ENCODE results near the gene JAKMIP2. TPM values are rescaled to one million over a fixed set of nuclear protein-coding genes. Genes with fewer than 3 reads are reported as not detected.

The JAKMIP2 gene
- total RNA-seq, 4 donors from 2014 or later = 0.20 TPM; not detected in 3

DNA sequence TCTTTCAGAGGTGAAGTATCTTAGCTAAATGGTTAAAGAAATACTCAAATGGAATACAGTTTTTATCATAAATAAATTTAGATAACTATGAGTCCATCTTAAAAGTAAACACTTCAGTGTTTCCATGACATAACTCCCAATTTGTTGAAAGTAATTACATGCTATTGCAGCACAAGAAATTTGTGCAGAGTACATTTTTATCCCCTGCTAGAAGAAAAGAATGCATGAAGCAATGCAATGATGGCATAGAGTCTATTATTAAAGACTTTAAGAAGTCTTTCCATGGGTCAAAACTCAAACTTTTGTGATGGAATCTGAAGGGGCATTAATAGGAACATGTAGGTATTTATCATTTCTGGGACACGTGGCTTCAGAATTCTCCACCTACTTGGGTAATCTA, 166.1 kb downstream of the JAKMIP2 start:
- Histone ChIP-seq H3K27me3 (no peaks in the 10 kb centered on the region), H3K27ac (no peak overlapping the region), H3K4me1 (no peaks in the 10 kb centered on the region), H3K9me3 (no peaks in the 10 kb centered on the region), H3K36me3 (no peaks in the 10 kb centered on the region), H3K4me3 (no peak overlapping the region)
- TF ChIP-seq CTCF (IDR thresholded peaks at IDR 0.05 in 4 of 5, conservative IDR thresholded peaks at IDR 0.05 in 1 of 5) (no peak), POLR2A (IDR thresholded peaks at IDR 0.05) (no peak)
- intact Hi-C loops (cut with DNase I; ENCODE audit: low total_unique reads) = no loop called here
- DNase-seq = no peak
- in situ Hi-C loops (cut with MboI; ENCODE audit: low sequenced_read_pairs in 4 of 4) = no loop called here
- ATAC-seq = no peak

DNA sequence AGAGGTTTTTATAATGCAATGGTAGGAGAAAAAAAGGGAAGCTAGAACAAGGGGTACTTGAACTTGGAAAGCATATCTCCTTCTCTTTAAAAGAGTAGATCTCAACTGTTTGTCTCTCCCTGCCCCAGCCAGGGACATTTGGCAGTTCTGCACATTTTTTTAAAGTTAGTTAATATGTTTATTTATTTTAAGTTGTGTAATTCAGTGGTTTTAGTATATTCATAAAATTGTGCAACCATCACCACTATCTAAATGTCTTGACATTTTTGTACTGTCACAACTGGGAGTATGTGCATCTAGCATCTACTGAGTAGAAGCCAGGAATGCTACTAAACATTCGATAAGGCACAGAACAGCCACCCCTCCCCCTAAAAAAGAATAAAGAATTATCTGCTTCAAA, 169.2 kb downstream of the JAKMIP2 start:
- Histone ChIP-seq H3K4me3 (no peak overlapping the region), H3K36me3 (no peaks in the 10 kb centered on the region), H3K27ac (no peak overlapping the region), H3K9me3 (no peaks in the 10 kb centered on the region), H3K4me1 (no peaks in the 10 kb centered on the region), H3K27me3 (no peaks in the 10 kb centered on the region)
- TF ChIP-seq POLR2A (IDR thresholded peaks at IDR 0.05) (no peak), CTCF (IDR thresholded peaks at IDR 0.05 in 4 of 5, conservative IDR thresholded peaks at IDR 0.05 in 1 of 5) (no peak)
- intact Hi-C loops (cut with DNase I; ENCODE audit: low total_unique reads) (no loop called here), in situ Hi-C loops (cut with MboI; ENCODE audit: low sequenced_read_pairs in 4 of 4) (no loop called here)
- ATAC-seq (no peak), DNase-seq (no peak)

GRCh38 chr5:147611483-147611882, 171.0 kb downstream of the JAKMIP2 start:
- ATAC-seq (no peak), DNase-seq (no peak)
- Histone ChIP-seq H3K4me3 (no peak overlapping the region), H3K4me1 (no peaks in the 10 kb centered on the region), H3K27me3 (no peaks in the 10 kb centered on the region), H3K27ac (no peak overlapping the region), H3K9me3 (no peaks in the 10 kb centered on the region), H3K36me3 (no peaks in the 10 kb centered on the region)
- in situ Hi-C loops (cut with MboI; ENCODE audit: low sequenced_read_pairs in 4 of 4) (no loop called here), intact Hi-C loops (cut with DNase I; ENCODE audit: low total_unique reads) (no loop called here)
- TF ChIP-seq POLR2A (IDR thresholded peaks at IDR 0.05) = no peak
- TF ChIP-seq CTCF (IDR thresholded peaks at IDR 0.05 in 4 of 5, conservative IDR thresholded peaks at IDR 0.05 in 1 of 5) = no peak

- no peak overlapping the region for H3K27ac ChIP-seq
- H3K9me3 ChIP-seq = no peaks in the 10 kb centered on the region
- intact Hi-C loops (cut with DNase I; ENCODE audit: low total_unique reads) (no loop called here), in situ Hi-C loops (cut with MboI; ENCODE audit: low sequenced_read_pairs in 4 of 4) (no loop called here)
- no peaks in the 10 kb centered on the region for H3K27me3 ChIP-seq
- no peak for ATAC-seq
- DNase-seq = no peak
- no peak for TF ChIP-seq POLR2A (IDR thresholded peaks at IDR 0.05)
- no peak for TF ChIP-seq CTCF (IDR thresholded peaks at IDR 0.05 in 4 of 5, conservative IDR thresholded peaks at IDR 0.05 in 1 of 5)
- H3K4me1 ChIP-seq = no peaks in the 10 kb centered on the region
- H3K4me3 ChIP-seq = no peak overlapping the region
- no peaks in the 10 kb centered on the region for H3K36me3 ChIP-seq
Observed at GRCh38 chr5:147610798-147611197, 171.7 kb downstream of the JAKMIP2 start.

DNA sequence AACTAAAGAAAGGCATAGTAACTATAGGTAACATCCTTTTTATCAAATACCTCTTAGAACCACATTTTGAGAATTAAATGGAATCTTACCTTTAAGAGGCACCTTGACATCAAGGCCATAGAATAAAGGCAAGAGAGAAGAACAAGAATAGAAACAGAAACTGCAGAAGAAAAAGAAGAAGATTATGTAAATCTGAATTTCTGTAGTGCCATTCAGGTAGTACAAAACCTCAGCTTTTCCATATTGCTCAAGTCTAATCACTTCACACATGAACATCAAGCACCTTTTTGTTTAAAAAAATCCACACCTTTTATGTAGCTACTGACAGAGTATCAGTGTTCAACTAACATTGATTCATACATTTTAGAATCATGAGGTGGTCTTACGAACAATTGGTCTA, 180.9 kb downstream of the JAKMIP2 start:
- intact Hi-C loops (cut with DNase I; ENCODE audit: low total_unique reads) = no loop called here

More for the DNA sequence above, 180.9 kb downstream of the JAKMIP2 start:
- Histone ChIP-seq H3K4me3 (no peak overlapping the region), H3K9me3 (no peaks in the 10 kb centered on the region), H3K27ac (no peak overlapping the region), H3K27me3 (no peaks in the 10 kb centered on the region), H3K36me3 (no peaks in the 10 kb centered on the region), H3K4me1 (no peaks in the 10 kb centered on the region)
- no peak for TF ChIP-seq CTCF (IDR thresholded peaks at IDR 0.05 in 4 of 5, conservative IDR thresholded peaks at IDR 0.05 in 1 of 5)
- no peak for TF ChIP-seq POLR2A (IDR thresholded peaks at IDR 0.05)
- ATAC-seq (no peak), DNase-seq (no peak)
- in situ Hi-C loops (cut with MboI; ENCODE audit: low sequenced_read_pairs in 4 of 4) = no loop called here

Measured in gastrocnemius medialis (tissue), 4 donors.